ENCODE measurements around the gene AP4M1. TPM values are rescaled to one million over a fixed set of nuclear protein-coding genes. Genes with fewer than 3 reads are reported as not detected.

The AP4M1 gene
- total and polyA plus RNA-seq, 4 donors = 3.3 to 5.5 (median 4.8) TPM

- TF ChIP-seq, protein P1, sequence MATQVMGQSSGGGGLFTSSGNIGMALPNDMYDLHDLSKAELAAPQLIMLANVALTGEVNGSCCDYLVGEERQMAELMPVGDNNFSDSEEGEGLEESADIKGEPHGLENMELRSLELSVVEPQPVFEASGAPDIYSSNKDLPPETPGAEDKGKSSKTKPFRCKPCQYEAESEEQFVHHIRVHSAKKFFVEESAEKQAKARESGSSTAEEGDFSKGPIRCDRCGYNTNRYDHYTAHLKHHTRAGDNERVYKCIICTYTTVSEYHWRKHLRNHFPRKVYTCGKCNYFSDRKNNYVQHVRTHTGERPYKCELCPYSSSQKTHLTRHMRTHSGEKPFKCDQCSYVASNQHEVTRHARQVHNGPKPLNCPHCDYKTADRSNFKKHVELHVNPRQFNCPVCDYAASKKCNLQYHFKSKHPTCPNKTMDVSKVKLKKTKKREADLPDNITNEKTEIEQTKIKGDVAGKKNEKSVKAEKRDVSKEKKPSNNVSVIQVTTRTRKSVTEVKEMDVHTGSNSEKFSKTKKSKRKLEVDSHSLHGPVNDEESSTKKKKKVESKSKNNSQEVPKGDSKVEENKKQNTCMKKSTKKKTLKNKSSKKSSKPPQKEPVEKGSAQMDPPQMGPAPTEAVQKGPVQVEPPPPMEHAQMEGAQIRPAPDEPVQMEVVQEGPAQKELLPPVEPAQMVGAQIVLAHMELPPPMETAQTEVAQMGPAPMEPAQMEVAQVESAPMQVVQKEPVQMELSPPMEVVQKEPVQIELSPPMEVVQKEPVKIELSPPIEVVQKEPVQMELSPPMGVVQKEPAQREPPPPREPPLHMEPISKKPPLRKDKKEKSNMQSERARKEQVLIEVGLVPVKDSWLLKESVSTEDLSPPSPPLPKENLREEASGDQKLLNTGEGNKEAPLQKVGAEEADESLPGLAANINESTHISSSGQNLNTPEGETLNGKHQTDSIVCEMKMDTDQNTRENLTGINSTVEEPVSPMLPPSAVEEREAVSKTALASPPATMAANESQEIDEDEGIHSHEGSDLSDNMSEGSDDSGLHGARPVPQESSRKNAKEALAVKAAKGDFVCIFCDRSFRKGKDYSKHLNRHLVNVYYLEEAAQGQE (IDR thresholded peaks at IDR 0.05) = no peak
- TF ChIP-seq RXRA (IDR thresholded peaks at IDR 0.05) (no peak), RAD21 (IDR thresholded peaks at IDR 0.05) (no peak), JUND (IDR thresholded peaks at IDR 0.05) (no peak), HNF4A (conservative IDR thresholded peaks at IDR 0.05) (no peak), SP1 (IDR thresholded peaks at IDR 0.05) (no peak)
- TF ChIP-seq, protein P2, sequence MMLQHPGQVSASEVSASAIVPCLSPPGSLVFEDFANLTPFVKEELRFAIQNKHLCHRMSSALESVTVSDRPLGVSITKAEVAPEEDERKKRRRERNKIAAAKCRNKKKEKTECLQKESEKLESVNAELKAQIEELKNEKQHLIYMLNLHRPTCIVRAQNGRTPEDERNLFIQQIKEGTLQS (IDR thresholded peaks at IDR 0.05) = no peak
Measured at GRCh38 chr7:100077205-100077604, 24.2 kb upstream of the AP4M1 start (continued).

GRCh38 chr7:100079024-100079560 lies 22.4 kb upstream of the AP4M1 start:
- Histone ChIP-seq H3K27ac (ENCODE audit: low read depth in 1 of 2, low read length in 2 of 2) (no peak overlapping the region), H3K4me1 (ENCODE audit: control insufficient read depth in 4 of 4, insufficient read depth in 4 of 4, low read length in 3 of 4) (peaks cover 12 to 34% (median 29%) of the 10 kb centered on the region in 4 donors), H3K36me3 (ENCODE audit: control insufficient read depth in 4 of 4, insufficient read depth in 3 of 4, low read depth in 1 of 4, low read length in 3 of 4) (peaks cover 2 to 34% (median 26%) of the 10 kb centered on the region in 4 donors), H3K27me3 (ENCODE audit: control insufficient read depth in 4 of 4, insufficient read depth in 4 of 4, low read length in 3 of 4) (no peaks in the 10 kb centered on the region), H3K4me3 (ENCODE audit: low read depth in 1 of 3, low read length in 3 of 3) (no peak overlapping the region), H3K9ac (ENCODE audit: low read depth in 1 of 2, low read length in 2 of 2) (no peak overlapping the region), H3K9me3 (ENCODE audit: control insufficient read depth in 4 of 4, low read length in 3 of 4) (no peaks in the 10 kb centered on the region)
- TF ChIP-seq TAF1 (conservative IDR thresholded peaks at IDR 0.05) (no peak), HNF4A (conservative IDR thresholded peaks at IDR 0.05) (peak in 1 of 2 donors; percentile 52), JUND (IDR thresholded peaks at IDR 0.05) (no peak), GABPA (IDR thresholded peaks at IDR 0.05 in 1 of 2, conservative IDR thresholded peaks at IDR 0.05 in 1 of 2) (no peak), RAD21 (IDR thresholded peaks at IDR 0.05) (no peak), YY1 (IDR thresholded peaks at IDR 0.05) (no peak)
- TF ChIP-seq, protein P2 (IDR thresholded peaks at IDR 0.05) = no peak
- no peak for DNase-seq (ENCODE audit: low spot score)
- WGBS = 56% methylated on average over 7 of the region's 7 CpGs

DNA sequence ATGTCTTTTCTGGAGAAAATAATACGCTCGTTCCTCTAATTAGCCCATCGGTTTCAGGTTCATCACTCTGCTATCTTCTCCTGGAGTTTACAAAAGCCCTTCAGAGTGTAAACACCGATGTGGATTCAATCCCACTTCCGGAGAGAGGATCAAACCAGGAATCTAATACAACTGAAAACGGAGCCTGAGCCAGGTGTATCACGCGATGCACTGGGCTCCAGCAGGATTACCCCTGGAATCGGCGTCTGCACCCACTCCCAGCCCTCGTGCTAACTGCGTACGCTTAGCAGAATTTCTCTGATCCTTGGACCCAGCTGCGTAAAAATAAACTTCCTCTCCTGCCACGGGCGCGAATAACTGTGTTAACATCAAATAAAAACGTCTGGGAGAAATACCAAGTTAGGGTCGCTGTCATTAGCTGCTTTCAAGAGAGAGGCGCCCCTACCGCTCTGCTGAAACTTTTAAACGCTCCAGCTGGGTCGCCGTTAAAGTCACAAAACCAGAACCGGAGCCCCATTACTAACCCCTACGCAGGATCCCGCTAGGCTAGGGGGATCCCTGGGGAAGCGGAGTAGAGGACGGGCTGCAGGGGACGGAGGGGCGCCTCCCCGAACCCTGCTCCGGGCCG lies 20.4 kb upstream of the AP4M1 start:
- no peaks in the 10 kb centered on the region for H3K9me3 ChIP-seq (ENCODE audit: control insufficient read depth in 4 of 4, low read length in 3 of 4)
- peak; percentile 48 for DNase-seq (ENCODE audit: low spot score)
- peak overlapping the region; percentile 89 to 90 for H3K27ac ChIP-seq (ENCODE audit: low read depth in 1 of 2, low read length in 2 of 2)
- H3K36me3 ChIP-seq (ENCODE audit: control insufficient read depth in 4 of 4, insufficient read depth in 3 of 4, low read depth in 1 of 4, low read length in 3 of 4) = peaks cover under 1 to 15% (median 8%) of the 10 kb centered on the region in 4 donors
- peak overlapping the region; percentile 88 to 96 for H3K9ac ChIP-seq (ENCODE audit: low read depth in 1 of 2, low read length in 2 of 2)
- no peaks in the 10 kb centered on the region for H3K27me3 ChIP-seq (ENCODE audit: control insufficient read depth in 4 of 4, insufficient read depth in 4 of 4, low read length in 3 of 4)
- peaks cover 12 to 34% (median 29%) of the 10 kb centered on the region in 4 donors for H3K4me1 ChIP-seq (ENCODE audit: control insufficient read depth in 4 of 4, insufficient read depth in 4 of 4, low read length in 3 of 4)
- peak overlapping the region; percentile 80 to 90 (median 83) for H3K4me3 ChIP-seq (ENCODE audit: low read depth in 1 of 3, low read length in 3 of 3)
- WGBS = under 1% methylated on average over 34 of the region's 34 CpGs
- TF ChIP-seq, protein P2 (IDR thresholded peaks at IDR 0.05) = no peak
- no peak for TF ChIP-seq HNF4G (IDR thresholded peaks at IDR 0.05)
- TF ChIP-seq RAD21 (IDR thresholded peaks at IDR 0.05) = peak in 1 of 2 donors; percentile 26
- no peak for TF ChIP-seq CTCF (IDR thresholded peaks at IDR 0.05; ENCODE audit: low read depth, low read length, missing input control)
- TF ChIP-seq FOXA1 (IDR thresholded peaks at IDR 0.05) = peak; percentile 92
- peak; percentile 95 for TF ChIP-seq FOXA2 (IDR thresholded peaks at IDR 0.05)
- TF ChIP-seq SP1 (IDR thresholded peaks at IDR 0.05) = peak; percentile 43
- TF ChIP-seq RXRA (IDR thresholded peaks at IDR 0.05) = peak in 1 of 2 donors; percentile 47
- TF ChIP-seq EGR1 (IDR thresholded peaks at IDR 0.05; ENCODE audit: low read depth in 2 of 2) = no peak
- no peak for TF ChIP-seq JUND (IDR thresholded peaks at IDR 0.05)
- peak in 1 of 2 donors; percentile 35 for TF ChIP-seq HNF4A (conservative IDR thresholded peaks at IDR 0.05)
- TF ChIP-seq TAF1 (conservative IDR thresholded peaks at IDR 0.05) = peak; percentile 39
